ENCODE data around the gene OXT. TPM values are rescaled to one million over a fixed set of nuclear protein-coding genes. Genes with fewer than 3 reads are reported as not detected.

OXT gene
- total and polyA plus RNA-seq, 11 donors, result 0.67 TPM; not detected in 10

GRCh38 chr20:3093861-3094361, 22.5 kb downstream of the OXT start:
- Histone ChIP-seq H3K27me3 (peaks cover 3 to 46% (median 14%) of the 10 kb centered on the region in 9 donors), H3K36me3 (no peaks in the 10 kb centered on the region), H3K9me3 (no peaks in the 10 kb centered on the region), H3K4me3 (no peak overlapping the region), H3K4me1 (peaks cover 0 to 17% (median 0%) of the 10 kb centered on the region in 12 donors), H3K27ac (no peak overlapping the region)
- DNase-seq (no peak), ATAC-seq (no peak)
- TF ChIP-seq POLR2A (IDR thresholded peaks at IDR 0.05) (no peak), CTCF (IDR thresholded peaks at IDR 0.05) (no peak)
- intact Hi-C loops (cut with DNase I), result no loop called here
- WGBS, 4 donors, result 52 to 68% (median 63%) methylated on average over 8 to 10 of the region's 10 CpGs

- H3K9me3 ChIP-seq, result no peaks in the 10 kb centered on the region
- 85 to 91% (median 89%) methylated on average over 9 to 13 of the region's 13 CpGs for WGBS, 4 donors
- no peaks in the 10 kb centered on the region for H3K36me3 ChIP-seq
- H3K27me3 ChIP-seq, result peaks cover 3 to 43% (median 14%) of the 10 kb centered on the region in 9 donors
- TF ChIP-seq CTCF (IDR thresholded peaks at IDR 0.05) (no peak), POLR2A (IDR thresholded peaks at IDR 0.05) (no peak)
- ATAC-seq (no peak), DNase-seq (no peak)
- H3K27ac ChIP-seq, result no peak overlapping the region
- H3K4me1 ChIP-seq, result peaks cover 0 to 17% (median 0%) of the 10 kb centered on the region in 12 donors
- intact Hi-C loops (cut with DNase I), result no loop called here
- H3K4me3 ChIP-seq, result no peak overlapping the region
Measured at GRCh38 chr20:3094848-3095629, 23.6 kb downstream of the OXT start.

- Histone ChIP-seq H3K27ac (no peak overlapping the region), H3K27me3 (no peaks in the 10 kb centered on the region), H3K9me3 (no peaks in the 10 kb centered on the region), H3K4me1 (no peaks in the 10 kb centered on the region), H3K36me3 (no peaks in the 10 kb centered on the region), H3K4me3 (no peak overlapping the region)
- no peak for ATAC-seq
- WGBS, 4 donors, result 84 to 95% (median 93%) methylated on average over 7 of the region's 7 CpGs
- no peak for TF ChIP-seq POLR2A (IDR thresholded peaks at IDR 0.05)
- no peak for TF ChIP-seq CTCF (IDR thresholded peaks at IDR 0.05)
- DNase-seq, result no peak
- intact Hi-C loops (cut with DNase I), result no loop called here
Measured at GRCh38 chr20:3100480-3100879, 29.1 kb downstream of the OXT start.

- H3K9me3 ChIP-seq, result no peaks in the 10 kb centered on the region
- intact Hi-C loops (cut with DNase I), result no loop called here
- DNase-seq (no peak), ATAC-seq (no peak)
- TF ChIP-seq POLR2A (IDR thresholded peaks at IDR 0.05) (no peak), CTCF (IDR thresholded peaks at IDR 0.05) (no peak)
- no peaks in the 10 kb centered on the region for H3K27me3 ChIP-seq
- no peak overlapping the region for H3K27ac ChIP-seq
- 87 to 96% (median 94%) methylated on average over 6 of the region's 6 CpGs for WGBS, 4 donors
- no peaks in the 10 kb centered on the region for H3K36me3 ChIP-seq
- H3K4me3 ChIP-seq, result no peak overlapping the region
- H3K4me1 ChIP-seq, result no peaks in the 10 kb centered on the region
Measured at GRCh38 chr20:3101251-3101650, 29.8 kb downstream of the OXT start.
